ENCODE measurements around the gene PPP6R3. TPM values are rescaled to one million over a fixed set of nuclear protein-coding genes. Genes with fewer than 3 reads are reported as not detected.

The PPP6R3 gene
- total and polyA plus RNA-seq, 2 of the 13 experiments (the other 11 are each of a cell fraction or from before 2014, with no cell fraction given) = 41.2 to 83.4 TPM

DNA sequence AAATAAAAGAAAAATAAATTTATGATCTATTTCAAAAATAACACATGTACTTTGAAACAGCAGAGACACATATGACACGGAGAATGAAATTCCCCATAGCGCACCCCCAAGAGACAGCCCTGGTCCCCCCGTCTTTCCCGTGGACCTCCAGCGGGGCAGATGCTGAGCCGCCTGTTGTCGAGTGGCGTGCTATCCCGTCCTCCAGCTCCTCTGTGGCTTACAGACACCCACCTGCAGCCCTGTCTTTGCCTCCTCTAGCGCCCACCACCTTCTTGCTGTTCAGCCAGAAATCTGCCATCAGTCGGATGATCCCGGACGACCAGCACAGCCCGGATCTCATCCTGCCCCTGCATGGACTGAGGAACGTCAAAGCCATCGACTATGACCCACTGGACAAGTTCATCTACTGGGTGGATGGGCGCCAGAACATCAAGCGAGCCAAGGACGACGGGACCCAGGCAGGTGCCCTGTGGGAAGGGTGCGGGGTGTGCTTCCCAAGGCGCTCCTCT is 44.4 kb upstream of the PPP6R3 start:
- Histone ChIP-seq H3K27ac (ENCODE audit: extremely low read length, insufficient read depth, low read length) (no peak overlapping the region), H3K36me3 (replicated peaks in 1 of 2; ENCODE audit: control insufficient read depth in 1 of 2, insufficient read depth in 2 of 2, low read length in 2 of 2) (peaks cover 44 to 73% of the 10 kb centered on the region in 2 experiments), H3K4me1 (ENCODE audit: insufficient read depth, low read length) (no peaks in the 10 kb centered on the region; the same call in 1 of the 2 replicates), H2AFZ (ENCODE audit: low read length) (no peak overlapping the region), H3K79me2 (ENCODE audit: insufficient read depth, low read length) (peaks cover 4% of the 10 kb centered on the region), H3K27me3 (ENCODE audit: control insufficient read depth in 1 of 2, insufficient read depth in 2 of 2, low read length in 2 of 2) (no peaks in the 10 kb centered on the region), H3K4me3 (replicated peaks in 1 of 3; ENCODE audit: insufficient read depth in 1 of 3, low read depth in 2 of 3, low read length in 3 of 3) (no peak overlapping the region), H3K9ac (ENCODE audit: insufficient read depth, low read depth, low read length) (no peak overlapping the region), H3K4me2 (ENCODE audit: low read depth, low read length) (no peak overlapping the region), H3K9me3 (ENCODE audit: low read length) (no peaks in the 10 kb centered on the region), H4K20me1 (ENCODE audit: insufficient read depth, low read length) (peaks cover 7% of the 10 kb centered on the region; the same call in 1 of the 2 replicates)
- in situ Hi-C loops (cut with HindIII; ENCODE audit: extremely low pct_ligation_motif_present, low pct_unique_long_range_greater_than_20kb) (no loop called here), intact Hi-C loops (cut with micrococcal nuclease; ENCODE audit: unreplicated experiment) (no loop called here)
- FAIRE-seq = no peak
- 96% methylated on average over 22 of the region's 22 CpGs for WGBS (ENCODE audit: low lambda C conversion rate)
- no TSS peak for BruUV-seq (replicated peaks)
- ChIA-PET POLR2A (no interaction called here), CTCF (ENCODE audit: low intra/inter-chr PET ratio, low total read pairs) (no interaction called here)
- no peak for DNase-seq (ENCODE audit: low spot score)
- TF ChIP-seq ARNTL (CRISPR knock-in tag; IDR thresholded peaks at IDR 0.05) = no peak
- TF ChIP-seq, protein P1, sequence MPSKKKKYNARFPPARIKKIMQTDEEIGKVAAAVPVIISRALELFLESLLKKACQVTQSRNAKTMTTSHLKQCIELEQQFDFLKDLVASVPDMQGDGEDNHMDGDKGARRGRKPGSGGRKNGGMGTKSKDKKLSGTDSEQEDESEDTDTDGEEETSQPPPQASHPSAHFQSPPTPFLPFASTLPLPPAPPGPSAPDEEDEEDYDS (CRISPR knock-in tag; IDR thresholded peaks at IDR 0.05) = no peak
- no peak for TF ChIP-seq PCBP2 (optimal IDR thresholded peaks at IDR 0.05; ENCODE audit: low read depth, low read length, poor library complexity, severe bottlenecking)
- no peak for TF ChIP-seq THAP11 (CRISPR knock-in tag; IDR thresholded peaks at IDR 0.05)
- no peak for TF ChIP-seq ZNF766 (CRISPR knock-in tag; IDR thresholded peaks at IDR 0.05; ENCODE audit: borderline replicate concordance)
- TF ChIP-seq ZNF850 (CRISPR knock-in tag; conservative IDR thresholded peaks at IDR 0.05) = no peak
- TF ChIP-seq REL (CRISPR knock-in tag; conservative IDR thresholded peaks at IDR 0.05) = no peak
- TF ChIP-seq PCBP1 (IDR thresholded peaks at IDR 0.05; ENCODE audit: borderline replicate concordance, low read depth, low read length) = no peak
- peak; percentile 74 for TF ChIP-seq AGO2 (optimal IDR thresholded peaks at IDR 0.05; ENCODE audit: low read depth, low read length)
- ATAC-seq = no peak

DNA sequence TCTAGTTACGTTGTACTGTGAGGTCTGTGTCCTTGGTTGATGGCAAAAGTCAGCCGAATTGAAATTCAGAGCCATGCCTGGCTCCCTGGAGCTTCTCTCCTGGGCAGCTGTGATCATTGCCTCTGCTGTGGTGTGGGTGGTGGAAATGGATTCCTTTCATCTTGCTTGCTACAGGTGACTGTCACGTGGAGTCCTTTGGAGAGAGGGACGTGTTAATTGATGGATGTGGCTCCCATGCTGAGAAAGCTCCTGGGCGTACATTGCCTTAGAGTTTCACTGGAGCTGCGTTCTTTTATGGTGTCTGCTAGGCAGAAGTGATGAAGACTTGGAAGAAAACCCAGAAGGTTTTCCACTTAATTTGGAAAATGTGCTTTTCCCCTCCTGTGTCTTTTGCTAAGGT is 41.9 kb upstream of the PPP6R3 start:
- TF ChIP-seq, protein P2, sequence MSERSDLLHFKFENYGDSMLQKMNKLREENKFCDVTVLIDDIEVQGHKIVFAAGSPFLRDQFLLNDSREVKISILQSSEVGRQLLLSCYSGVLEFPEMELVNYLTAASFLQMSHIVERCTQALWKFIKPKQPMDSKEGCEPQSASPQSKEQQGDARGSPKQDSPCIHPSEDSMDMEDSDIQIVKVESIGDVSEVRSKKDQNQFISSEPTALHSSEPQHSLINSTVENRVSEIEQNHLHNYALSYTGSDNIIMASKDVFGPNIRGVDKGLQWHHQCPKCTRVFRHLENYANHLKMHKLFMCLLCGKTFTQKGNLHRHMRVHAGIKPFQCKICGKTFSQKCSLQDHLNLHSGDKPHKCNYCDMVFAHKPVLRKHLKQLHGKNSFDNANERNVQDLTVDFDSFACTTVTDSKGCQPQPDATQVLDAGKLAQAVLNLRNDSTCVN (CRISPR knock-in tag; IDR thresholded peaks at IDR 0.05; ENCODE audit: borderline replicate concordance) = no peak
- TF ChIP-seq, protein P3, sequence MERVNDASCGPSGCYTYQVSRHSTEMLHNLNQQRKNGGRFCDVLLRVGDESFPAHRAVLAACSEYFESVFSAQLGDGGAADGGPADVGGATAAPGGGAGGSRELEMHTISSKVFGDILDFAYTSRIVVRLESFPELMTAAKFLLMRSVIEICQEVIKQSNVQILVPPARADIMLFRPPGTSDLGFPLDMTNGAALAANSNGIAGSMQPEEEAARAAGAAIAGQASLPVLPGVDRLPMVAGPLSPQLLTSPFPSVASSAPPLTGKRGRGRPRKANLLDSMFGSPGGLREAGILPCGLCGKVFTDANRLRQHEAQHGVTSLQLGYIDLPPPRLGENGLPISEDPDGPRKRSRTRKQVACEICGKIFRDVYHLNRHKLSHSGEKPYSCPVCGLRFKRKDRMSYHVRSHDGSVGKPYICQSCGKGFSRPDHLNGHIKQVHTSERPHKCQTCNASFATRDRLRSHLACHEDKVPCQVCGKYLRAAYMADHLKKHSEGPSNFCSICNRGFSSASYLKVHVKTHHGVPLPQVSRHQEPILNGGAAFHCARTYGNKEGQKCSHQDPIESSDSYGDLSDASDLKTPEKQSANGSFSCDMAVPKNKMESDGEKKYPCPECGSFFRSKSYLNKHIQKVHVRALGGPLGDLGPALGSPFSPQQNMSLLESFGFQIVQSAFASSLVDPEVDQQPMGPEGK (CRISPR knock-in tag; IDR thresholded peaks at IDR 0.05) = no peak
- TF ChIP-seq MXD4 (CRISPR knock-in tag; IDR thresholded peaks at IDR 0.05) (no peak), RNF2 (conservative IDR thresholded peaks at IDR 0.05; ENCODE audit: low read depth) (no peak), SOX13 (IDR thresholded peaks at IDR 0.05) (no peak), SOX13 (CRISPR knock-in tag; conservative IDR thresholded peaks at IDR 0.05 in 1 of 2, IDR thresholded peaks at IDR 0.05 in 1 of 2) (no peak), RBM22 (optimal IDR thresholded peaks at IDR 0.05; ENCODE audit: low read length) (peak; percentile 43)
- POLR2A ChIA-PET = no interaction called here
- no peaks in the 10 kb centered on the region for H3K9me3 ChIP-seq (ENCODE audit: low read length)
- intact Hi-C loops (cut with micrococcal nuclease; ENCODE audit: unreplicated experiment) (no loop called here), in situ Hi-C loops (cut with HindIII; ENCODE audit: extremely low pct_ligation_motif_present, low pct_unique_long_range_greater_than_20kb) (no loop called here)
- H3K4me3 ChIP-seq (replicated peaks in 1 of 3; ENCODE audit: insufficient read depth in 1 of 3, low read depth in 2 of 3, low read length in 3 of 3) = no peak overlapping the region
- H3K4me2 ChIP-seq (ENCODE audit: low read depth, low read length) = no peak overlapping the region
- CTCF ChIA-PET (ENCODE audit: low intra/inter-chr PET ratio, low total read pairs) = no interaction called here
- WGBS (ENCODE audit: low lambda C conversion rate) = 98% methylated on average over 6 of the region's 6 CpGs
- peaks cover 36 to 72% of the 10 kb centered on the region in 2 experiments; a peak in 4 of 5 replicates for H3K36me3 ChIP-seq (replicated peaks in 1 of 2; ENCODE audit: control insufficient read depth in 1 of 2, insufficient read depth in 2 of 2, low read length in 2 of 2)
- ATAC-seq (no peak), DNase-seq (ENCODE audit: low spot score) (no peak), FAIRE-seq (no peak)
- no peaks in the 10 kb centered on the region; the same call in 1 of the 2 replicates for H3K4me1 ChIP-seq (ENCODE audit: insufficient read depth, low read length)
- no peak overlapping the region for H3K9ac ChIP-seq (ENCODE audit: insufficient read depth, low read depth, low read length)
- BruUV-seq (replicated peaks) = no TSS peak
- peaks cover 14% of the 10 kb centered on the region; the same call in 1 of the 2 replicates for H4K20me1 ChIP-seq (ENCODE audit: insufficient read depth, low read length)
- peaks cover 4% of the 10 kb centered on the region for H3K79me2 ChIP-seq (ENCODE audit: insufficient read depth, low read length)
- no peak overlapping the region for H2AFZ ChIP-seq (ENCODE audit: low read length)
- no peak overlapping the region for H3K27ac ChIP-seq (ENCODE audit: extremely low read length, insufficient read depth, low read length)
- no peaks in the 10 kb centered on the region for H3K27me3 ChIP-seq (ENCODE audit: control insufficient read depth in 1 of 2, insufficient read depth in 2 of 2, low read length in 2 of 2)
